NCI-H1105 treated with DMSO at 0.1 percent for 48 hours (cell line): ENCODE measurements around the gene PDE9A.
A peak's percentile ranks its signal among the peaks of the same experiment; 100 is the strongest.
"Not testable (repeated sequence)": the region's sequence is repeated elsewhere in the genome, so short reads cannot be mapped to it uniquely, and the experiment has no call there.

Source experiments
- DNase-seq: peaks from one replicate; lab custom pipeline; 2025; lab: John Stamatoyannopoulos, UW

The PDE9A gene

GRCh38 chr21:42799516-42799915 lies 146.1 kb downstream of the PDE9A start:
- DNase-seq = no peak

GRCh38 chr21:42799948-42800347 lies 146.5 kb downstream of the PDE9A start:
- DNase-seq = no peak

- DNase-seq = not testable (repeated sequence)
These were observed 148.2 kb downstream of the PDE9A start for GRCh38 chr21:42801616-42802015.

- no peak for DNase-seq
These were observed 153.2 kb downstream of the PDE9A start for GRCh38 chr21:42806509-42807140.

- not testable (repeated sequence) for DNase-seq
These were observed 154.0 kb downstream of the PDE9A start for GRCh38 chr21:42807293-42807895.

- DNase-seq = no peak
These were observed 154.7 kb downstream of the PDE9A start for GRCh38 chr21:42807938-42808613.

- DNase-seq = no peak
These were observed 155.8 kb downstream of the PDE9A start for GRCh38 chr21:42809171-42809570.

- no peak for DNase-seq
These were observed 156.4 kb downstream of the PDE9A start for GRCh38 chr21:42809577-42810475.

GRCh38 chr21:42811960-42812359 lies 158.5 kb downstream of the PDE9A start:
- DNase-seq = no peak

- not testable (repeated sequence) for DNase-seq
These were observed 159.3 kb downstream of the PDE9A start for GRCh38 chr21:42812528-42813241.

GRCh38 chr21:42815217-42815616 lies 161.8 kb downstream of the PDE9A start:
- no peak for DNase-seq

- DNase-seq = peak; percentile 52
These were observed 164.9 kb downstream of the PDE9A start for GRCh38 chr21:42818328-42818749.

- DNase-seq = no peak
These were observed 166.6 kb downstream of the PDE9A start for GRCh38 chr21:42819861-42820615.

- DNase-seq = peak; percentile 32
These were observed 167.4 kb downstream of the PDE9A start for GRCh38 chr21:42820616-42821465.
